Measurements from ENCODE around the gene SLC9B1. TPM values are rescaled to one million over a fixed set of nuclear protein-coding genes. Genes with fewer than 3 reads are reported as not detected.

SLC9B1 gene
- polyA plus RNA-seq, 1 donor (not counting 4 experiments of a cell fraction or from before 2014, with no cell fraction given): 0.07 TPM

GRCh38 chr4:103010804-103011203, 8.7 kb downstream of the SLC9B1 start:
- Histone ChIP-seq H3K9me1 (ENCODE audit: control insufficient read depth, extremely low read depth, insufficient read depth, low read length) (no peaks in the 10 kb centered on the region), H3K4me2 (ENCODE audit: control insufficient read depth, extremely low read depth, insufficient read depth, low read depth, low read length) (no peak overlapping the region), H3K27me3 (ENCODE audit: control insufficient read depth, extremely low read depth, insufficient read depth, low read length) (no peaks in the 10 kb centered on the region), H3K79me2 (ENCODE audit: control insufficient read depth, insufficient read depth, low read length) (no peaks in the 10 kb centered on the region), H3K36me3 (ENCODE audit: control insufficient read depth in 2 of 2, extremely low read depth in 1 of 2, insufficient read depth in 2 of 2, low read length in 2 of 2) (no peaks in the 10 kb centered on the region), H3K9ac (ENCODE audit: control insufficient read depth, extremely low read depth, insufficient read depth, low read length) (no peak overlapping the region), H4K20me1 (ENCODE audit: control insufficient read depth, extremely low read depth, insufficient read depth, low read length) (no peaks in the 10 kb centered on the region), H3K27ac (ENCODE audit: control insufficient read depth, insufficient read depth, low read length) (no peak overlapping the region), H2AFZ (ENCODE audit: control insufficient read depth, low read length) (no peak overlapping the region), H3K4me3 (ENCODE audit: control insufficient read depth in 2 of 3, extremely low read depth in 1 of 3, insufficient read depth in 2 of 3, low read depth in 1 of 3, low read length in 3 of 3) (no peak overlapping the region), H3K4me1 (ENCODE audit: control insufficient read depth, extremely low read depth, insufficient read depth, low read length) (peaks cover 12% of the 10 kb centered on the region), H3K9me3 (ENCODE audit: control insufficient read depth, low read depth, low read length) (no peaks in the 10 kb centered on the region)
- no peak for TF ChIP-seq EZH2 (IDR thresholded peaks at IDR 0.05; ENCODE audit: low read length)
- TF ChIP-seq CTCF (optimal IDR thresholded peaks at IDR 0.05 in 1 of 3, IDR thresholded peaks at IDR 0.05 in 1 of 3, conservative IDR thresholded peaks at IDR 0.05 in 1 of 3; ENCODE audit: extremely low read depth in 1 of 3, insufficient read depth in 2 of 3, low read length in 3 of 3): no peak
- DNase-seq (ENCODE audit: low read depth, low spot score) (no peak), FAIRE-seq (no peak)
- dilution Hi-C loops (cut with MboI; ENCODE audit: extremely low pct_ligation_motif_present, low sequenced_read_pairs): no loop called here

GRCh38 chr4:103008875-103009729, 10.4 kb downstream of the SLC9B1 start:
- no peak overlapping the region for H3K27ac ChIP-seq (ENCODE audit: control insufficient read depth, insufficient read depth, low read length)
- FAIRE-seq (peak; percentile 95), DNase-seq (ENCODE audit: low read depth, low spot score) (no peak)
- no peaks in the 10 kb centered on the region for H3K9me3 ChIP-seq (ENCODE audit: control insufficient read depth, low read depth, low read length)
- no peak overlapping the region for H3K4me3 ChIP-seq (ENCODE audit: control insufficient read depth in 2 of 3, extremely low read depth in 1 of 3, insufficient read depth in 2 of 3, low read depth in 1 of 3, low read length in 3 of 3)
- H3K4me1 ChIP-seq (ENCODE audit: control insufficient read depth, extremely low read depth, insufficient read depth, low read length): peaks cover 12% of the 10 kb centered on the region
- no peaks in the 10 kb centered on the region for H3K79me2 ChIP-seq (ENCODE audit: control insufficient read depth, insufficient read depth, low read length)
- TF ChIP-seq EZH2 (IDR thresholded peaks at IDR 0.05; ENCODE audit: low read length) (no peak), CTCF (optimal IDR thresholded peaks at IDR 0.05 in 1 of 3, IDR thresholded peaks at IDR 0.05 in 1 of 3, conservative IDR thresholded peaks at IDR 0.05 in 1 of 3; ENCODE audit: extremely low read depth in 1 of 3, insufficient read depth in 2 of 3, low read length in 3 of 3) (peak in 2 of 3 experiments; percentile 57 to 69)
- H3K27me3 ChIP-seq (ENCODE audit: control insufficient read depth, extremely low read depth, insufficient read depth, low read length): no peaks in the 10 kb centered on the region
- H3K4me2 ChIP-seq (ENCODE audit: control insufficient read depth, extremely low read depth, insufficient read depth, low read depth, low read length): no peak overlapping the region
- H4K20me1 ChIP-seq (ENCODE audit: control insufficient read depth, extremely low read depth, insufficient read depth, low read length): no peaks in the 10 kb centered on the region
- H3K36me3 ChIP-seq (ENCODE audit: control insufficient read depth in 2 of 2, extremely low read depth in 1 of 2, insufficient read depth in 2 of 2, low read length in 2 of 2): no peaks in the 10 kb centered on the region
- H3K9ac ChIP-seq (ENCODE audit: control insufficient read depth, extremely low read depth, insufficient read depth, low read length): no peak overlapping the region
- dilution Hi-C loops (cut with MboI; ENCODE audit: extremely low pct_ligation_motif_present, low sequenced_read_pairs): no loop called here
- no peak overlapping the region for H2AFZ ChIP-seq (ENCODE audit: control insufficient read depth, low read length)
- no peaks in the 10 kb centered on the region for H3K9me1 ChIP-seq (ENCODE audit: control insufficient read depth, extremely low read depth, insufficient read depth, low read length)
